ENCODE measurements around the gene DMRTB1. TPM values are rescaled to one million over a fixed set of nuclear protein-coding genes. Genes with fewer than 3 reads are reported as not detected.

DMRTB1 gene
- total and polyA plus RNA-seq, 7 donors, result not detected

DNA sequence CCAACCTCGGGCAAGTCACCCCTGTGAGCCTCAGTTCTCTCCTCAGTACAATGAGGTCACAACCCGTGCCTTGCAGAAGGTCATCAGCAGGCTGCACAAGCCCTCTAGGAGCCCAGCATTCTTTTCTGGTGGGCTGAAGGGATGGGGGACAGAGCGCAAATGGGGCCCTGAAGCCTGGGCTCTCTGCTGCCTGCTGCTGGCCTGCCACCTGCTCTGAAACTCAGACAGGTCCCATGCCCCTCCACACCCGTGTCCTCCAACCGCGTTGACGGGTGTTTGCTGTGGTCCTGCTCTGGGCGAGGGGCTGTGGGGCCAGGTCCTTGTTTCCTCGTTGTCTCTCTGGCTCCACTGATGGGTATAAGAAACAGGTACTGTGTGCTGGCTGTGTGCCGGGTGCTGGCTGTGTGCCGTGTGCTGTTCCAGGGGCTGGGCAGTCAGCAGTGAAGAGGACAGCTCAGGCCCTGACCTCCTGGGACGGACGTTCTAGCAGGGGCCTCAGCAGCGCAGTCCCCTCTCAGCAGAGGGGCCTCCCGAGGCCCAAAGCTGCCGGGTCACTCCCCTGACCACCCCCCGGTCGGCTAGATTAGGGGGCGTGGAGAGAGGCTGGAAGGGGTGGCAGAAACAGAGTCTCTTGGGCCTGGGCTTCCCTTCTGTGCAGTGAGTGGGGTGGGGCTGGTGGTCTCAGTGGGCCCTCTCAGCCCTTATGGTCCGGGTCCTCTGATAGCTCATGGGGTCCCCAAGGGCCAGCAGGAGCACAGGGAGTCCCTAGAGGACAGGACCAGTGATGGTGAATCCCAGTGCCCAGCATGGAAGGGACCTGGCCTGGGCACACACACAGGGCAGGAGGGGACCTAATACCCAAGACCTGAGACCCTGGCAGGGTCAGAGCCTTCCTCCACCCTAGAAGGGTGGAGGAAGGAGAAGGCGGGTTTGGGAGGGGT, 42.1 kb downstream of the DMRTB1 start:
- peak in 1 of 2 donors; percentile 33 for DNase-seq
- Histone ChIP-seq H3K36me3 (ENCODE audit: insufficient read depth in 1 of 2, low read depth in 1 of 2) (no peaks in the 10 kb centered on the region), H3K4me3 (no peak overlapping the region), H3K4me1 (no peaks in the 10 kb centered on the region), H3K27me3 (ENCODE audit: insufficient read depth in 3 of 3, low read length in 2 of 3) (peaks cover 0 to 12% (median 4%) of the 10 kb centered on the region in 3 donors), H3K9me3 (no peaks in the 10 kb centered on the region), H3K27ac (no peak overlapping the region)
- ATAC-seq, result no peak
- intact Hi-C loops (cut with DNase I), result no loop called here
- TF ChIP-seq, protein P1, sequence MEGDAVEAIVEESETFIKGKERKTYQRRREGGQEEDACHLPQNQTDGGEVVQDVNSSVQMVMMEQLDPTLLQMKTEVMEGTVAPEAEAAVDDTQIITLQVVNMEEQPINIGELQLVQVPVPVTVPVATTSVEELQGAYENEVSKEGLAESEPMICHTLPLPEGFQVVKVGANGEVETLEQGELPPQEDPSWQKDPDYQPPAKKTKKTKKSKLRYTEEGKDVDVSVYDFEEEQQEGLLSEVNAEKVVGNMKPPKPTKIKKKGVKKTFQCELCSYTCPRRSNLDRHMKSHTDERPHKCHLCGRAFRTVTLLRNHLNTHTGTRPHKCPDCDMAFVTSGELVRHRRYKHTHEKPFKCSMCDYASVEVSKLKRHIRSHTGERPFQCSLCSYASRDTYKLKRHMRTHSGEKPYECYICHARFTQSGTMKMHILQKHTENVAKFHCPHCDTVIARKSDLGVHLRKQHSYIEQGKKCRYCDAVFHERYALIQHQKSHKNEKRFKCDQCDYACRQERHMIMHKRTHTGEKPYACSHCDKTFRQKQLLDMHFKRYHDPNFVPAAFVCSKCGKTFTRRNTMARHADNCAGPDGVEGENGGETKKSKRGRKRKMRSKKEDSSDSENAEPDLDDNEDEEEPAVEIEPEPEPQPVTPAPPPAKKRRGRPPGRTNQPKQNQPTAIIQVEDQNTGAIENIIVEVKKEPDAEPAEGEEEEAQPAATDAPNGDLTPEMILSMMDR (IDR thresholded peaks at IDR 0.05), result no peak
- whole genome bisulfite sequencing, 3 donors, result 56 to 71% (median 66%) methylated on average over 20 to 21 of the region's 21 CpGs

DNA sequence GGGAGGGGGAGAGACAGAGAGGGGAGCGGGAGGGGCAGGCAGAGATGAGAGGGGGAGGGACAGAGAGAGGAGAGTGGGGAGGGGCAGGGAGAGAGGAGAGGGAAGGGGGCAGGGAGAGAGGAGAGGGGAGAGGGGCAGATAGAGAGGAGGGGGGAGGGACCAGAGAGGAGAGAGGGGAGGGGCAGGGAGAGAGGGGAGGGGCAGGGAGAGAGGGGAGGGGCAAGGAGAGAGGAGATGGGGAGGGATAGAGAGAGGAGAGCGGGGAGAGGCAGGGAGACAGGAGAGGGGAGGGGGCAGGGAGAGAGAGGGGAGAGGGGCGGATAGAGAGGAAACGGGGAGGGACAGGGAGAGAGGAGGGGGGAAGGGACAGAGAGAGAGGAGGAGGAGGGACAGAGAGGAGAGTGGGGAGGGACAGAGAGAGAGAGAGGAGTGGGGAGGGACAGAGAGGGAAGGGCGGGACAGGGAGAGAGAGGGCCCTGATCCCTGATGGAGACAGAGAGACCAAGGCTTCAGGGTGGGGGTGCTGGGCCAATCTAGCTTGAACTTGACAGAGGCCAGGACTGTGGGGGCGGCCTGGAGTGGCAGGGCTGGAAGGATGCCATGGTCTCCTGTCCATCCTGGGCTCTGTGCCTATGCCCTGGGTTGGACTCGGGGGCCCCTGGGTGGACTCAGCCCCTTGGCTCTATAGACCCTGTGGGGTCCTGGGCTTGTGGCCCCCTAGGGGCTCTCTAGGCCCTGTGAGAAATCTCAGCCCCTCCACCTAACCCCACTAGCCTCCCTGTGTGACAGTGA, 43.6 kb downstream of the DMRTB1 start:
- Histone ChIP-seq H3K9me3 (no peaks in the 10 kb centered on the region), H3K4me1 (no peaks in the 10 kb centered on the region), H3K4me3 (no peak overlapping the region), H3K27me3 (ENCODE audit: insufficient read depth in 3 of 3, low read length in 2 of 3) (peaks cover 0 to 12% (median 4%) of the 10 kb centered on the region in 3 donors), H3K27ac (no peak overlapping the region), H3K36me3 (ENCODE audit: insufficient read depth in 1 of 2, low read depth in 1 of 2) (no peaks in the 10 kb centered on the region)
- WGBS, 3 donors, result 63 to 74% (median 71%) methylated on average over 6 to 7 of the region's 7 CpGs
- ATAC-seq (no peak), DNase-seq (peak in 1 of 2 donors; percentile 23)
- intact Hi-C loops (cut with DNase I), result no loop called here
- TF ChIP-seq, protein P1 (IDR thresholded peaks at IDR 0.05), result no peak

DNA sequence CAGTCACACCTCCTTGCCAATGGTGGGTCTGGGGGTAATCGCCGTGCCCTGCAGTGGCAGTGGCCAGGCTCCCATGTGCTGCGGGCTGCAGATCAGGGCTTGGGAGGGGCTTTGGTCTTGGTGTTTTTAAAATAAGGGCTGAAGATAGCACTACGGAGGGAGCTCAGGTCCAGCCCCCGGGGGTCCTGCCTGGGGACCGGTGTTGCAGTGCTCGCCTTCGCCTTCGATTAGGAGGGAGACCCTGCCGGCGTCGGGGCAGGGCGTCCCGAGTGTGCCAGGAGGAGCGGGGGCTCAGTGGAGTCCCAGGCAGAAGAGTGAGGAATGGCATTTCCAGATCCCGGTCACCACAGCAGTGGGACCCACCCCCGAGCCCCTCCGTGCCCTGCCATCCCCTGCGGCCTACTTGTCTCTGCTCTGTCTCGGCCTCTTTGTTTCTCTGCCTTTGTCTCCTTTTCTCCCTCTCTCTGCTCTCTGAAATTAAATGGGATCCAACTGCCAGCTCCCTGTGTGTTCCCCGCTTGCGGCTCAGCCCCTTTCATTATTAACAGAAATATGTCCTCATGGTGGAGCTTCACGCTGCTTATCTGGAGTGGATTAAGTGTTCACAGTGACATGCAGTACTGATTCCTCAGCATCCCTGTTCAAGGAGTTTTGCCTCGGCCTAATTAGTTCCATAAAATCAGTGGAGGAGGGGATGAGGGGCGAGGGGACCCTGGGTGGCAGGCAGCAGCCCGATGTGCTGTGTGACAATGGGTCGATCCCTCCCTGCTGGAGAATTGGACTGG, 44.4 kb downstream of the DMRTB1 start:
- DNase-seq (peak in 1 of 2 donors; percentile 42), ATAC-seq (no peak)
- WGBS, 3 donors, result 58 to 65% (median 64%) methylated on average over 27 of the region's 27 CpGs
- intact Hi-C loops (cut with DNase I), result no loop called here
- TF ChIP-seq, protein P1 (IDR thresholded peaks at IDR 0.05), result no peak
- Histone ChIP-seq H3K4me1 (no peaks in the 10 kb centered on the region), H3K27me3 (ENCODE audit: insufficient read depth in 3 of 3, low read length in 2 of 3) (peaks cover 0 to 12% (median 4%) of the 10 kb centered on the region in 3 donors), H3K27ac (no peak overlapping the region), H3K9me3 (no peaks in the 10 kb centered on the region), H3K4me3 (no peak overlapping the region), H3K36me3 (ENCODE audit: insufficient read depth in 1 of 2, low read depth in 1 of 2) (no peaks in the 10 kb centered on the region)

DNA sequence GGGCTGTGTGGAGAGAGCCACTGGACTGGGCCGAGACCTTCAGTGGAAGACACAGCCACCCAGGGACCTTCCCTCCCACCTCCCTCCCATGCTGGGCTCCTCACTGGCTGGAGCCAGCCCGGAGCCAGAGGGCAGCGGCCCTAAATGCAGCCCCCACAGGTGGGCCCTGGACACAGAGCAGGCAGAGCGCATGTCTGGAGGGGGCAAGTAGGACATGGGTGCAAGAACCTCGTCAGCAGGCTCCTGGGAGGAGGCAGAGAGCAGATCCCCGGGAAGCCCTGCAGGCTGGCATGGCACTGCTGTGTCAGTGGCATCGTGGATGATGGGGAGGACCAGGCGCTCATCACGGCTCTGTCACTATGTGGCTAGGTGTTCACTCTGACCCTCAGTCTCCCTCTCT, 45.7 kb downstream of the DMRTB1 start:
- ATAC-seq, result no peak
- TF ChIP-seq, protein P1 (IDR thresholded peaks at IDR 0.05), result no peak
- Histone ChIP-seq H3K27me3 (ENCODE audit: insufficient read depth in 3 of 3, low read length in 2 of 3) (peaks cover 0 to 6% (median 4%) of the 10 kb centered on the region in 3 donors), H3K4me1 (no peaks in the 10 kb centered on the region), H3K4me3 (no peak overlapping the region), H3K36me3 (ENCODE audit: insufficient read depth in 1 of 2, low read depth in 1 of 2) (no peaks in the 10 kb centered on the region), H3K27ac (no peak overlapping the region), H3K9me3 (no peaks in the 10 kb centered on the region)
- WGBS, 3 donors, result 85 to 89% (median 87%) methylated on average over 9 of the region's 9 CpGs
- intact Hi-C loops (cut with DNase I), result no loop called here
- peak in 1 of 2 donors; percentile 38 for DNase-seq
